AG09319 (cell line): ENCODE results near the gene MB21D2.
A peak's percentile ranks its signal among the peaks of the same experiment; 100 is the strongest.

Source experiments
- DNase-seq: peaks from one replicate; pipeline ENCODE4 v3.0.0-alpha.2; 2010; ENCODE audit warnings: low read depth; ENCODE audit errors: extremely low read depth
- CTCF ChIP-seq: IDR thresholded peaks from 2 replicates; pipeline ENCODE4 v1.5.1; 2011; ENCODE audit warnings: low read depth, mild to moderate bottlenecking, inconsistent platforms, low read length, moderate library complexity

Gene MB21D2

GRCh38 chr3:192884777-192885773, 32.6 kb downstream of the MB21D2 start:
- no peak for TF ChIP-seq CTCF
- no peak for DNase-seq

GRCh38 chr3:192883512-192883911, 34.1 kb downstream of the MB21D2 start:
- no peak for DNase-seq
- no peak for TF ChIP-seq CTCF

- no peak for DNase-seq
- TF ChIP-seq CTCF, result no peak
These were observed 36.4 kb downstream of the MB21D2 start for GRCh38 chr3:192881159-192881786.

GRCh38 chr3:192880313-192880712, 37.3 kb downstream of the MB21D2 start:
- no peak for DNase-seq
- no peak for TF ChIP-seq CTCF

GRCh38 chr3:192879346-192880031, 38.2 kb downstream of the MB21D2 start:
- no peak for TF ChIP-seq CTCF
- peak; percentile 71 for DNase-seq

- no peak for TF ChIP-seq CTCF
- DNase-seq, result no peak
These were observed 41.6 kb downstream of the MB21D2 start for GRCh38 chr3:192875971-192876565.

- no peak for TF ChIP-seq CTCF
- DNase-seq, result no peak
These were observed 46.8 kb downstream of the MB21D2 start for GRCh38 chr3:192870822-192871221.
